AG09319 (cell line): Measurements from ENCODE around the gene ARHGEF25.
"Not testable (repeated sequence)": the region's sequence is repeated elsewhere in the genome, so short reads cannot be mapped to it uniquely, and the experiment has no call there.

Experiments used
- DNase-seq: peaks from one replicate; pipeline ENCODE4 v3.0.0-alpha.2; 2010; ENCODE audit warnings: low read depth; ENCODE audit errors: extremely low read depth
- TF ChIP-seq, protein P1 (sequence below): IDR thresholded peaks from 2 replicates; pipeline ENCODE4 v1.5.1; 2011; ENCODE audit warnings: low read depth, mild to moderate bottlenecking, inconsistent platforms, low read length, moderate library complexity

Gene ARHGEF25

DNA sequence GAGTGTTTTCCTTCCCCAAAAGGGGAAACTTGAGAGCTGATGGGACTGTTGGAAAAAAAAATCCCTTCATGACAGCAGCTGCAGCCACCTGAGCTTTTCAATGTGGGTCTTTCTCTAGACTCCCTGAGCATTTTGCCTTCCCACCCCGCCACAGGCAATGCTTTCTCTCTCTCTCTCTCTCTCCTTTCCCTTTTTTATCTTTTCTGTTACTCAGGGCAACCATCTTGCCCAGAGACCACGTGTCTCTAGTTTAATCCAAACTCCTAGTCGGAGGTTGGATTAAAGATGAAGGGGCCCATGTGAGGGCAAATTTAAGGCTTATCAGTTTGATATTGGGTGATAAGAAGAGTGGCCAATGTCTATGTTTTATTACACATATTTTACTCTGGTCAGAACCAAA lies 47.7 kb downstream of the ARHGEF25 start:
- TF ChIP-seq, protein P1, sequence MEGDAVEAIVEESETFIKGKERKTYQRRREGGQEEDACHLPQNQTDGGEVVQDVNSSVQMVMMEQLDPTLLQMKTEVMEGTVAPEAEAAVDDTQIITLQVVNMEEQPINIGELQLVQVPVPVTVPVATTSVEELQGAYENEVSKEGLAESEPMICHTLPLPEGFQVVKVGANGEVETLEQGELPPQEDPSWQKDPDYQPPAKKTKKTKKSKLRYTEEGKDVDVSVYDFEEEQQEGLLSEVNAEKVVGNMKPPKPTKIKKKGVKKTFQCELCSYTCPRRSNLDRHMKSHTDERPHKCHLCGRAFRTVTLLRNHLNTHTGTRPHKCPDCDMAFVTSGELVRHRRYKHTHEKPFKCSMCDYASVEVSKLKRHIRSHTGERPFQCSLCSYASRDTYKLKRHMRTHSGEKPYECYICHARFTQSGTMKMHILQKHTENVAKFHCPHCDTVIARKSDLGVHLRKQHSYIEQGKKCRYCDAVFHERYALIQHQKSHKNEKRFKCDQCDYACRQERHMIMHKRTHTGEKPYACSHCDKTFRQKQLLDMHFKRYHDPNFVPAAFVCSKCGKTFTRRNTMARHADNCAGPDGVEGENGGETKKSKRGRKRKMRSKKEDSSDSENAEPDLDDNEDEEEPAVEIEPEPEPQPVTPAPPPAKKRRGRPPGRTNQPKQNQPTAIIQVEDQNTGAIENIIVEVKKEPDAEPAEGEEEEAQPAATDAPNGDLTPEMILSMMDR: no peak
- no peak for DNase-seq

DNA sequence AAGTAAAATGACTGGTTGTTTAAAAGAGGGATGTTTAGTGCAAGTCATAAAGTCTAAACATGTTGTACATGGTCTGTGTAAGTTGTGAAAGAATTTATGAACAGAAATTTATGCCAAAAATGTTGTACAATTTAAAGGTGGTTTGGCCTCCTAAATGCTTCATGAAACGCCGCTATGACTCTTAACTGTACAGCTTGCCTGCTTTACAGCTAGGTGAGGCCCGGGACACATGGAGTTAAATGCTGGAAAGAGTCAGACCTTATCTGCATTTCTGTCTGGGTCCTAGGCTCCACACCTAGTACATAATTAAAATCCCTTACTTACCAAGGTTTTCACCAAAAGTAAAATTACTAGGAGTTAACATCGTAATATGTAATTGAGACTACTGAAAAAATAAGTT lies 50.1 kb downstream of the ARHGEF25 start:
- TF ChIP-seq, protein P1: no peak
- DNase-seq: no peak

GRCh38 chr12:57665066-57665820 lies 54.0 kb downstream of the ARHGEF25 start:
- not testable (repeated sequence) for DNase-seq
